Measurements from ENCODE around the gene USP47. TPM values are rescaled to one million over a fixed set of nuclear protein-coding genes. Genes with fewer than 3 reads are reported as not detected.

USP47 gene
- total and polyA plus RNA-seq, 10 donors: 13.7 to 80.8 (median 48.2) TPM

GRCh38 chr11:11959601-11960000 lies 117.8 kb downstream of the USP47 start:
- no peak for DNase-seq
- Histone ChIP-seq H3K36me3 (peaks cover 2 to 43% (median 27%) of the 10 kb centered on the region in 6 donors), H3K4me1 (peaks cover 0 to 20% (median 5%) of the 10 kb centered on the region in 6 donors), H3K27me3 (replicated peaks in 1 of 7) (no peaks in the 10 kb centered on the region), H3K27ac (peak overlapping the region in 1 of 8 donors; percentile 56), H3K9me3 (no peaks in the 10 kb centered on the region), H3K4me3 (no peak overlapping the region)
- intact Hi-C loops (cut with DNase I; ENCODE audit: low total_unique reads): no loop called here
- TF ChIP-seq POLR2AphosphoS5 (IDR thresholded peaks at IDR 0.05): no peak
- no peak for TF ChIP-seq POLR2A (IDR thresholded peaks at IDR 0.05)
- no peak for TF ChIP-seq CTCF (IDR thresholded peaks at IDR 0.05 in 8 of 11, conservative IDR thresholded peaks at IDR 0.05 in 3 of 11)

GRCh38 chr11:11960687-11961086 lies 118.9 kb downstream of the USP47 start:
- no peak for DNase-seq
- TF ChIP-seq POLR2AphosphoS5 (IDR thresholded peaks at IDR 0.05) (no peak), CTCF (IDR thresholded peaks at IDR 0.05 in 8 of 11, conservative IDR thresholded peaks at IDR 0.05 in 3 of 11) (no peak), POLR2A (IDR thresholded peaks at IDR 0.05) (no peak)
- Histone ChIP-seq H3K9me3 (no peaks in the 10 kb centered on the region), H3K4me1 (peaks cover 0 to 20% (median 5%) of the 10 kb centered on the region in 6 donors), H3K36me3 (peaks cover 0 to 32% (median 16%) of the 10 kb centered on the region in 6 donors), H3K27ac (peak overlapping the region in 1 of 8 donors; percentile 56), H3K27me3 (replicated peaks in 1 of 7) (peaks cover 0 to 10% (median 0%) of the 10 kb centered on the region in 7 donors), H3K4me3 (no peak overlapping the region)
- WGBS, 5 donors: 81 to 94% (median 87%) methylated on average over 1 of the region's 1 CpG
- intact Hi-C loops (cut with DNase I; ENCODE audit: low total_unique reads): no loop called here

- Histone ChIP-seq H3K4me1 (peaks cover 0 to 20% (median 5%) of the 10 kb centered on the region in 6 donors), H3K9me3 (no peaks in the 10 kb centered on the region), H3K36me3 (peaks cover 0 to 24% (median 8%) of the 10 kb centered on the region in 6 donors), H3K27ac (peak overlapping the region in 1 of 8 donors; percentile 56), H3K4me3 (no peak overlapping the region), H3K27me3 (replicated peaks in 1 of 7) (peaks cover 0 to 10% (median 0%) of the 10 kb centered on the region in 7 donors)
- peak; percentile 23 for DNase-seq
- no peak for TF ChIP-seq POLR2AphosphoS5 (IDR thresholded peaks at IDR 0.05)
- no peak for TF ChIP-seq CTCF (IDR thresholded peaks at IDR 0.05 in 8 of 11, conservative IDR thresholded peaks at IDR 0.05 in 3 of 11)
- TF ChIP-seq POLR2A (IDR thresholded peaks at IDR 0.05): no peak
- intact Hi-C loops (cut with DNase I; ENCODE audit: low total_unique reads): no loop called here
- WGBS, 5 donors: 88 to 98% (median 96%) methylated on average over 3 of the region's 3 CpGs
Measured at GRCh38 chr11:11961399-11962028, 119.7 kb downstream of the USP47 start.

GRCh38 chr11:11963067-11963466 lies 121.3 kb downstream of the USP47 start:
- 85 to 91% (median 88%) methylated on average over 7 of the region's 7 CpGs for WGBS, 5 donors
- no peak for DNase-seq
- Histone ChIP-seq H3K27ac (no peak overlapping the region), H3K9me3 (no peaks in the 10 kb centered on the region), H3K36me3 (peaks cover 0 to 9% (median 3%) of the 10 kb centered on the region in 6 donors), H3K4me1 (peaks cover 0 to 20% (median 5%) of the 10 kb centered on the region in 6 donors), H3K27me3 (replicated peaks in 1 of 7) (peaks cover 0 to 10% (median 0%) of the 10 kb centered on the region in 7 donors), H3K4me3 (no peak overlapping the region)
- TF ChIP-seq POLR2AphosphoS5 (IDR thresholded peaks at IDR 0.05) (no peak), CTCF (IDR thresholded peaks at IDR 0.05 in 8 of 11, conservative IDR thresholded peaks at IDR 0.05 in 3 of 11) (no peak), POLR2A (IDR thresholded peaks at IDR 0.05) (no peak)
- intact Hi-C loops (cut with DNase I; ENCODE audit: low total_unique reads): no loop called here

Data from spleen (tissue), 11 donors.